K562 (cell line): ENCODE measurements around the gene TTC23L. TPM values are rescaled to one million over a fixed set of nuclear protein-coding genes. Genes with fewer than 3 reads are reported as not detected.

Experiments used
- CCNT2 ChIP-seq: IDR thresholded peaks from 2 replicates; pipeline ENCODE4 v1.6.1; 2011; ENCODE audit warnings: borderline replicate concordance, low read depth, mild to moderate bottlenecking, moderate library complexity, mixed read lengths, low read length; ENCODE audit not compliant: insufficient read length; ENCODE audit errors: extremely low read depth
- CTCF ChIP-seq, 3 experiments: IDR thresholded peaks in 2 of 3; conservative IDR thresholded peaks in 1 of 3; 2 replicates each; pipeline ENCODE4 v1.5.1; 2011 to 2012; ENCODE audit warnings: low read length in 3 of 3, mild to moderate bottlenecking in 3 of 3, control low read depth in 2 of 3, improper control_type of control experiment in 1 of 3, inconsistent platforms in 1 of 3, low read depth in 1 of 3, mixed read lengths in 1 of 3, moderate library complexity in 1 of 3; ENCODE audit not compliant: insufficient read depth in 2 of 3
- FOS ChIP-seq: IDR thresholded peaks from 3 replicates; pipeline ENCODE4 v1.6.1; 2011; ENCODE audit not compliant: insufficient read length; ENCODE audit errors: extremely low read depth
- ILK ChIP-seq: fragments of 450-650 bp; IDR thresholded peaks from 2 replicates; pipeline ENCODE4 v1.6.1; 2016; ENCODE audit warnings: missing genetic modification characterization, low read depth, mild to moderate bottlenecking, missing compliant biosample characterization, moderate library complexity, borderline replicate concordance
- LCOR ChIP-seq: sonication (generic); formaldehyde crosslinking; IDR thresholded peaks from 2 replicates; pipeline ENCODE4 v1.8.0; 2022; ENCODE audit warnings: mild to moderate bottlenecking, missing genetic modification reagents
- PHF21A ChIP-seq: fragments of 450-650 bp; IDR thresholded peaks from 2 replicates; pipeline ENCODE4 v1.6.1; 2017; ENCODE audit warnings: low read depth, borderline replicate concordance
- RBM39 ChIP-seq: fragments of 200-400 bp; formaldehyde crosslinking; optimal IDR thresholded peaks from 2 replicates; pipeline ENCODE3; 2018; ENCODE audit warnings: low read depth, low read length
- RNF219 ChIP-seq: fragments of 250-450 bp; sonication (Bioruptor Pico); IDR thresholded peaks from 2 replicates; pipeline ENCODE4 v1.5.0; 2022; ENCODE audit warnings: mild to moderate bottlenecking
- SP1 ChIP-seq: sonication (generic); formaldehyde crosslinking; IDR thresholded peaks from 2 replicates; pipeline ENCODE4 v1.8.1; 2022; ENCODE audit warnings: mild to moderate bottlenecking, missing genetic modification reagents
- TGIF2 ChIP-seq: sonication (generic); formaldehyde crosslinking; IDR thresholded peaks from 2 replicates; pipeline ENCODE4 v1.8.1; 2022; ENCODE audit warnings: mild to moderate bottlenecking, missing genetic modification reagents, moderate library complexity
- TOE1 ChIP-seq, 2 experiments: fragments of 450-650 bp in 1 of 2; sonication (generic) in 1 of 2; formaldehyde crosslinking in 1 of 2; IDR thresholded peaks; 2 replicates each; pipeline versions ENCODE4 v1.7.1 to v1.8.0; 2016 to 2022; ENCODE audit warnings: borderline replicate concordance in 2 of 2, mild to moderate bottlenecking in 2 of 2, antibody characterized with exemption in 1 of 2, inconsistent platforms in 1 of 2, low read depth in 1 of 2, missing genetic modification reagents in 1 of 2, moderate library complexity in 1 of 2
- ZFP1 ChIP-seq: fragments of 450-650 bp; formaldehyde crosslinking; IDR thresholded peaks from 2 replicates; pipeline ENCODE4 v1.4.0; 2020; ENCODE audit warnings: mild to moderate bottlenecking, mixed read lengths
- ZNF174 ChIP-seq: fragments of 250-450 bp; sonication (Bioruptor Pico); IDR thresholded peaks from 2 replicates; pipeline ENCODE4 v1.4.0; 2020; ENCODE audit warnings: mild to moderate bottlenecking
- ZNF282 ChIP-seq: sonication (generic); formaldehyde crosslinking; IDR thresholded peaks from 2 replicates; pipeline ENCODE4 v1.8.1; 2023; ENCODE audit warnings: missing genetic modification reagents
- ZNF507 ChIP-seq: conservative IDR thresholded peaks from 2 replicates; pipeline ENCODE4 v1.6.1; 2017; ENCODE audit warnings: missing genetic modification characterization, missing compliant biosample characterization
- ZNF609 ChIP-seq: sonication (generic); formaldehyde crosslinking; IDR thresholded peaks from 2 replicates; pipeline ENCODE4 v1.8.1; 2023; ENCODE audit warnings: missing genetic modification reagents, mild to moderate bottlenecking, borderline replicate concordance
- polyA plus RNA-seq, 8 experiments: library from polyadenylated mRNA; depleted of rRNA in 4 of 8; stranded (reverse) in 5 of 8; unstranded in 3 of 8; fragments of >200 nt; fragmentation: Nextera tagmentation in 2 of 8; fragmentation: Illumina TruSeq in 1 of 8; extraction: Ambion mirVana in 2 of 8; extraction: Trizol in 1 of 8; gene quantifications; 2 replicates each; pipeline versions ENCODE4 v1.2.1 to v1.2.3, GENCODE V29; 2011 to 2014; ENCODE audit warnings: inconsistent platforms in 1 of 8, missing spikeins in 1 of 8
- total RNA-seq, 7 experiments: library from RNA; depleted of rRNA in 6 of 7; stranded (reverse); fragments of >200 nt in 6 of 7; fragmentation: Illumina TruSeq in 2 of 7; extraction: Trizol in 2 of 7; gene quantifications; 2 replicates each; pipeline versions ENCODE4 v1.2.1 to v1.2.3, GENCODE V29; 2011 to 2021; ENCODE audit warnings: low replicate concordance in 1 of 7
- TF ChIP-seq, protein P1 (sequence below): fragments of 250-450 bp; sonication (Bioruptor Pico); IDR thresholded peaks from 2 replicates; pipeline ENCODE4 v1.4.0; 2020; ENCODE audit warnings: mild to moderate bottlenecking

TTC23L gene
- total and polyA plus RNA-seq, 9 of the 15 experiments (the other 6 are each of a cell fraction or from before 2014, with no cell fraction given) = 0.03 to 0.32 (median 0.14) TPM; not detected in 2

DNA sequence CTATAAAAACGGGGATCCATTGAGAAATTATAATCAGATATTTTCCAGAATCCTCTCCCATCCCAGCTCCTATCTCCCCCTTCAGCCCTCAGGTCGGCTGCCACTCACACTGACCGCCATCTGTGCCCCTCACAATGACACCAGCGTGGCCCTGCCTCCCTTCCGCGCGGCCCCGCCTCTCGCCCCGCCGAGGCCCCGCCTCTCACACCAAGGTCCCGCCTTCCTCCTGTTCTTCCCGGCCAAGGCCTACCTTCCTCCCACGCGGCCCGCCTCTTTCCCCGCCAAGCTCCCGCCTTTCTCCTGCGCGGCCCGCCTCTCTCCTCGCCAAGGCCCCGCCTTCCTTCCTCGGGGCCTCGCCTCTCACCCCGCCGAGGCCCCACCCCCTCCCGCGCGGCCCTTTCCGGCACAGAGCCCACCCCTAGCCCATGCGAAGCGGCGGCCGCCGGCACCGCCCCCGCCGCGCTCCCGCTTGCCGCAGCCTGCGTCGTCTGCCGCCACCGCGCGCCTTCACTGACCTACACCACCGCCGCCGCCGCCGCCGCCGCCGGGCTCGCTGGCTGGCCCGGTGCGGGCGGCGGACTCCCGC, 90.3 kb downstream of the TTC23L start, which contains the start of gene DNAJC21 (continued):
- TF ChIP-seq ILK = no peak
- TF ChIP-seq ZFP1 (CRISPR knock-in tag) = no peak
- TF ChIP-seq TOE1 (IDR thresholded peaks at IDR 0.05; ENCODE audit: borderline replicate concordance) = no peak
- no peak for TF ChIP-seq TOE1 (CRISPR knock-in tag; IDR thresholded peaks at IDR 0.05; ENCODE audit: borderline replicate concordance, low read depth)
- no peak for TF ChIP-seq ZNF174
- no peak for TF ChIP-seq FOS
- TF ChIP-seq SP1 (CRISPR knock-in tag) = peak; percentile 76; the same call in 1 of the 2 replicates
- no peak for TF ChIP-seq CTCF (IDR thresholded peaks at IDR 0.05 in 2 of 3, conservative IDR thresholded peaks at IDR 0.05 in 1 of 3; ENCODE audit: insufficient read depth in 2 of 3, low read depth in 1 of 3, low read length in 3 of 3)
- TF ChIP-seq ZNF507 (tag) = no peak
- TF ChIP-seq ZNF609 (CRISPR knock-in tag) = no peak
- TF ChIP-seq PHF21A = no peak
- peak; percentile 54 for TF ChIP-seq CCNT2
- no peak for TF ChIP-seq TGIF2 (CRISPR knock-in tag)
- TF ChIP-seq ZNF282 = no peak
- no peak for TF ChIP-seq LCOR
- TF ChIP-seq, protein P1, sequence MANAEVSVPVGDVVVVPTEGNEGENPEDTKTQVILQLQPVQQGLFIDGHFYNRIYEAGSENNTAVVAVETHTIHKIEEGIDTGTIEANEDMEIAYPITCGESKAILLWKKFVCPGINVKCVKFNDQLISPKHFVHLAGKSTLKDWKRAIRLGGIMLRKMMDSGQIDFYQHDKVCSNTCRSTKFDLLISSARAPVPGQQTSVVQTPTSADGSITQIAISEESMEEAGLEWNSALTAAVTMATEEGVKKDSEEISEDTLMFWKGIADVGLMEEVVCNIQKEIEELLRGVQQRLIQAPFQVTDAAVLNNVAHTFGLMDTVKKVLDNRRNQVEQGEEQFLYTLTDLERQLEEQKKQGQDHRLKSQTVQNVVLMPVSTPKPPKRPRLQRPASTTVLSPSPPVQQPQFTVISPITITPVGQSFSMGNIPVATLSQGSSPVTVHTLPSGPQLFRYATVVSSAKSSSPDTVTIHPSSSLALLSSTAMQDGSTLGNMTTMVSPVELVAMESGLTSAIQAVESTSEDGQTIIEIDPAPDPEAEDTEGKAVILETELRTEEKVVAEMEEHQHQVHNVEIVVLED = peak; percentile 64
- TF ChIP-seq RBM39 = no peak
- no peak for TF ChIP-seq RNF219 (CRISPR knock-in tag)
